ENCODE results near the gene FHOD3.
"Not testable (repeated sequence)": the region's sequence is repeated elsewhere in the genome, so short reads cannot be mapped to it uniquely, and the experiment has no call there.

- TF ChIP-seq GATAD1 (CRISPR knock-in tag; IDR thresholded peaks at IDR 0.05); NAIF1 (CRISPR knock-in tag; IDR thresholded peaks at IDR 0.05; ENCODE audit: borderline replicate concordance); TCF7 (IDR thresholded peaks at IDR 0.05; ENCODE audit: low read depth); ZIK1 (CRISPR knock-in tag; IDR thresholded peaks at IDR 0.05; ENCODE audit: borderline replicate concordance, low read depth); BHLHE40 (IDR thresholded peaks at IDR 0.05; ENCODE audit: low read length); ZNF354B (CRISPR knock-in tag; IDR thresholded peaks at IDR 0.05); ZNF292 (CRISPR knock-in tag; IDR thresholded peaks at IDR 0.05; ENCODE audit: borderline replicate concordance, low read depth); ATF6 (CRISPR knock-in tag; conservative IDR thresholded peaks at IDR 0.05); RBFOX2 (IDR thresholded peaks at IDR 0.05; ENCODE audit: low read depth, low read length); FOXP1 (IDR thresholded peaks at IDR 0.05); FOXP1 (CRISPR knock-in tag; IDR thresholded peaks at IDR 0.05): not testable (repeated sequence)
- TF ChIP-seq, protein P1, sequence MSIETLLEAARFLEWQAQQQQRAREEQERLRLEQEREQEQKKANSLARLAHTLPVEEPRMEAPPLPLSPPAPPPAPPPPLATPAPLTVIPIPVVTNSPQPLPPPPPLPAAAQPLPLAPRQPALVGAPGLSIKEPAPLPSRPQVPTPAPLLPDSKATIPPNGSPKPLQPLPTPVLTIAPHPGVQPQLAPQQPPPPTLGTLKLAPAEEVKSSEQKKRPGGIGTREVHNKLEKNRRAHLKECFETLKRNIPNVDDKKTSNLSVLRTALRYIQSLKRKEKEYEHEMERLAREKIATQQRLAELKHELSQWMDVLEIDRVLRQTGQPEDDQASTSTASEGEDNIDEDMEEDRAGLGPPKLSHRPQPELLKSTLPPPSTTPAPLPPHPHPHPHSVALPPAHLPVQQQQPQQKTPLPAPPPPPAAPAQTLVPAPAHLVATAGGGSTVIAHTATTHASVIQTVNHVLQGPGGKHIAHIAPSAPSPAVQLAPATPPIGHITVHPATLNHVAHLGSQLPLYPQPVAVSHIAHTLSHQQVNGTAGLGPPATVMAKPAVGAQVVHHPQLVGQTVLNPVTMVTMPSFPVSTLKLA (IDR thresholded peaks at IDR 0.05): not testable (repeated sequence)
- TF ChIP-seq, protein P2, sequence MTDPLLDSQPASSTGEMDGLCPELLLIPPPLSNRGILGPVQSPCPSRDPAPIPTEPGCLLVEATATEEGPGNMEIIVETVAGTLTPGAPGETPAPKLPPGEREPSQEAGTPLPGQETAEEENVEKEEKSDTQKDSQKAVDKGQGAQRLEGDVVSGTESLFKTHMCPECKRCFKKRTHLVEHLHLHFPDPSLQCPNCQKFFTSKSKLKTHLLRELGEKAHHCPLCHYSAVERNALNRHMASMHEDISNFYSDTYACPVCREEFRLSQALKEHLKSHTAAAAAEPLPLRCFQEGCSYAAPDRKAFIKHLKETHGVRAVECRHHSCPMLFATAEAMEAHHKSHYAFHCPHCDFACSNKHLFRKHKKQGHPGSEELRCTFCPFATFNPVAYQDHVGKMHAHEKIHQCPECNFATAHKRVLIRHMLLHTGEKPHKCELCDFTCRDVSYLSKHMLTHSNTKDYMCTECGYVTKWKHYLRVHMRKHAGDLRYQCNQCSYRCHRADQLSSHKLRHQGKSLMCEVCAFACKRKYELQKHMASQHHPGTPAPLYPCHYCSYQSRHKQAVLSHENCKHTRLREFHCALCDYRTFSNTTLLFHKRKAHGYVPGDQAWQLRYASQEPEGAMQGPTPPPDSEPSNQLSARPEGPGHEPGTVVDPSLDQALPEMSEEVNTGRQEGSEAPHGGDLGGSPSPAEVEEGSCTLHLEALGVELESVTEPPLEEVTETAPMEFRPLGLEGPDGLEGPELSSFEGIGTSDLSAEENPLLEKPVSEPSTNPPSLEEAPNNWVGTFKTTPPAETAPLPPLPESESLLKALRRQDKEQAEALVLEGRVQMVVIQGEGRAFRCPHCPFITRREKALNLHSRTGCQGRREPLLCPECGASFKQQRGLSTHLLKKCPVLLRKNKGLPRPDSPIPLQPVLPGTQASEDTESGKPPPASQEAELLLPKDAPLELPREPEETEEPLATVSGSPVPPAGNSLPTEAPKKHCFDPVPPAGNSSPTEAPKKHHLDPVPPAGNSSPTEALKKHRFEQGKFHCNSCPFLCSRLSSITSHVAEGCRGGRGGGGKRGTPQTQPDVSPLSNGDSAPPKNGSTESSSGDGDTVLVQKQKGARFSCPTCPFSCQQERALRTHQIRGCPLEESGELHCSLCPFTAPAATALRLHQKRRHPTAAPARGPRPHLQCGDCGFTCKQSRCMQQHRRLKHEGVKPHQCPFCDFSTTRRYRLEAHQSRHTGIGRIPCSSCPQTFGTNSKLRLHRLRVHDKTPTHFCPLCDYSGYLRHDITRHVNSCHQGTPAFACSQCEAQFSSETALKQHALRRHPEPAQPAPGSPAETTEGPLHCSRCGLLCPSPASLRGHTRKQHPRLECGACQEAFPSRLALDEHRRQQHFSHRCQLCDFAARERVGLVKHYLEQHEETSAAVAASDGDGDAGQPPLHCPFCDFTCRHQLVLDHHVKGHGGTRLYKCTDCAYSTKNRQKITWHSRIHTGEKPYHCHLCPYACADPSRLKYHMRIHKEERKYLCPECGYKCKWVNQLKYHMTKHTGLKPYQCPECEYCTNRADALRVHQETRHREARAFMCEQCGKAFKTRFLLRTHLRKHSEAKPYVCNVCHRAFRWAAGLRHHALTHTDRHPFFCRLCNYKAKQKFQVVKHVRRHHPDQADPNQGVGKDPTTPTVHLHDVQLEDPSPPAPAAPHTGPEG (CRISPR knock-in tag; IDR thresholded peaks at IDR 0.05): not testable (repeated sequence)
Measured at GRCh38 chr18:36551274-36551673, 253.8 kb downstream of the FHOD3 start.

Data from HepG2 (cell line).